Astrocyte of the cerebellum (primary cell): ENCODE data around the gene SMG6.

Source experiments
- DNase-seq: peaks from one replicate; pipeline ENCODE4 v3.0.0-alpha.2; 2011; ENCODE audit warnings: low read depth
- H3K4me3 ChIP-seq: 2 replicates; pipeline ENCODE4 v1.5.1; 2011; ENCODE audit warnings: mild to moderate bottlenecking, low read depth, low read length, moderate library complexity
- in situ Hi-C: cut with HindIII; loops from 2 replicates; pipeline ENCODE4 v1.10.0; 2017; ENCODE audit warnings: low sequenced_read_pairs
- TF ChIP-seq, protein P1 (sequence below): IDR thresholded peaks from 2 replicates; pipeline ENCODE4 v1.5.1; 2012; ENCODE audit warnings: low read length, low read depth, moderate library complexity, mild to moderate bottlenecking; ENCODE audit errors: missing control alignments

The SMG6 gene

DNA sequence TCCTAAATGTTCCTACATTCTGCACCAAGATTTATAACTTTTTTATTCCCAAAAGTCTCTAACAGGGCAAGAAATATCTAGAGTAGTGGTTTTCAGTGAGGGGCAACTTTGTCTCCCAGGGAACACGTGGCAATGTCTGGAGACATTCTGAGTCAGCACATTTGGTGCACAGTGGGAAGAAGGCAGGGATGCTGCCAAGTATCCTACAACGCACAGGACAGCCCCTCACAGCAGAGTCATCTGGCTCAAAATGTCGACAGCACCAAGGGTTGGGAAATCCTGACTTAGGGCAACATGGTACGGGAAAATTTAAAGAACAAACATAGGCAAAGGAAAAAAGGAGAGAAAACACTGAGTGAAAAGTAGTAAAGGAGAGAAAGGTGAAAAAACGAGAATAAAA lies 61.8 kb downstream of the SMG6 start:
- peak; percentile 41 for DNase-seq
- in situ Hi-C loops, result no loop called here
- H3K4me3 ChIP-seq, result no peak overlapping the region
- TF ChIP-seq, protein P1, sequence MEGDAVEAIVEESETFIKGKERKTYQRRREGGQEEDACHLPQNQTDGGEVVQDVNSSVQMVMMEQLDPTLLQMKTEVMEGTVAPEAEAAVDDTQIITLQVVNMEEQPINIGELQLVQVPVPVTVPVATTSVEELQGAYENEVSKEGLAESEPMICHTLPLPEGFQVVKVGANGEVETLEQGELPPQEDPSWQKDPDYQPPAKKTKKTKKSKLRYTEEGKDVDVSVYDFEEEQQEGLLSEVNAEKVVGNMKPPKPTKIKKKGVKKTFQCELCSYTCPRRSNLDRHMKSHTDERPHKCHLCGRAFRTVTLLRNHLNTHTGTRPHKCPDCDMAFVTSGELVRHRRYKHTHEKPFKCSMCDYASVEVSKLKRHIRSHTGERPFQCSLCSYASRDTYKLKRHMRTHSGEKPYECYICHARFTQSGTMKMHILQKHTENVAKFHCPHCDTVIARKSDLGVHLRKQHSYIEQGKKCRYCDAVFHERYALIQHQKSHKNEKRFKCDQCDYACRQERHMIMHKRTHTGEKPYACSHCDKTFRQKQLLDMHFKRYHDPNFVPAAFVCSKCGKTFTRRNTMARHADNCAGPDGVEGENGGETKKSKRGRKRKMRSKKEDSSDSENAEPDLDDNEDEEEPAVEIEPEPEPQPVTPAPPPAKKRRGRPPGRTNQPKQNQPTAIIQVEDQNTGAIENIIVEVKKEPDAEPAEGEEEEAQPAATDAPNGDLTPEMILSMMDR, result no peak

- H3K4me3 ChIP-seq, result no peak overlapping the region
- in situ Hi-C loops, result no loop called here
- TF ChIP-seq, protein P1, result no peak
- no peak for DNase-seq
Measured at GRCh38 chr17:2240541-2240940, 63.0 kb downstream of the SMG6 start.

GRCh38 chr17:2239882-2240430 lies 63.6 kb downstream of the SMG6 start:
- in situ Hi-C loops, result no loop called here
- no peak overlapping the region for H3K4me3 ChIP-seq
- peak; percentile 77 for DNase-seq
- TF ChIP-seq, protein P1, result no peak

DNA sequence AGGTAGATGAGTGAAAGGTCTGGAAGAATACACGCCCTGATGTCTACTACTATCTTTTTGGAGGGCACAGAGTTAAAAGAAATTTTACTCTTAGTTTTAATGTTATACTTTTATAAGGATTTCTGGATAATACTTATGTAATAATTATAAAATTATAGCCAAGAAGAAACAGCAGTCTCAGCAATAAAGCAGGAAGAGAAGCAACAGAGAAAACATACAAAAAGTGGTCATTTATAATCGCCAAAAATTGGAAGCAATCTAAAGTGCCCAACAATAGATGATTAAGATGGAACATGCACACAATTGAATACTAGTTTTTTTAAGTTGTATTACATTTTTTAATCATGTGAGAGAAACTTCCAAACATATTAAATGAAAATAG lies 64.4 kb downstream of the SMG6 start:
- H3K4me3 ChIP-seq, result no peak overlapping the region
- in situ Hi-C loops, result no loop called here
- TF ChIP-seq, protein P1, result no peak
- no peak for DNase-seq

DNA sequence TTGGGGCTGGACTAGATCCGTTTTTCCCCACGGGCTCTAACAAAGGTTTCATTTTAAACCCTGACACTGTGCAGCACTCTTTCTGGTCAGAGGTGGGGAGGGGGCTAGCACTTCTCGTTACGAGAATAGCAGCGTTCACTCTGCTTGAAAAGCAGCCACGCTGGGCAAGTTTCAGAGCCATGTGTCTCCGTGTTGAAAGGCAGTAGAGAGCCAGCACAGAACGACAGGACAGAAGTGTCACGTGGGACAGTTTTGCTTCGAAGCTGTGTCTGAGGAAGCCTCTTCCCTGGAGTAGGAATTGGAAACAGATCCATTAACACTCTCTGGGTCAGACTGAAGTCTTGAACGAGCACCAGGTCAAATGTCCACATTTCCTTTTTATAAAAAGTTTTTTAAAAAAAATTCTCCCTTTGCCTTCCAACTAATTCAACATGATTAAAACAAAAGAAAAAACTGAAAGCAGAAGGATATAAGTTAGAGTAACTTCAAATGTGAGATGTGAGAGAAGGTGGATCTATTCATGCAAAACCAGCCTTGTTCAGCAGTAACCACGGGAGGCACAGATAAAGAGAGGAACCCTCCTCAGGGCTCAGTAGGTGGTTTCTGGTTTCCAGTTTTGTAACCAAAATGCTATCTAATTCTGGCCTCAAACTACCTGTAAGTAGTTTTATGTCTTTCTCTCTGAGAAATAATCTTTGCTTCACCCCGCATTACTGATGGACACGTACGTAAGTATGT lies 65.0 kb downstream of the SMG6 start:
- TF ChIP-seq, protein P1, result no peak
- in situ Hi-C loops, result no loop called here
- DNase-seq, result no peak
- no peak overlapping the region for H3K4me3 ChIP-seq

- DNase-seq, result no peak
- TF ChIP-seq, protein P1, result no peak
- in situ Hi-C loops, result no loop called here
- H3K4me3 ChIP-seq, result no peak overlapping the region
Measured at GRCh38 chr17:2237950-2238349, 65.6 kb downstream of the SMG6 start.
